ENCODE measurements around the gene KRTAP4-12. TPM values are rescaled to one million over a fixed set of nuclear protein-coding genes. Genes with fewer than 3 reads are reported as not detected.
"Not testable (repeated sequence)": the region's sequence is repeated elsewhere in the genome, so short reads cannot be mapped to it uniquely, and the experiment has no call there.

Gene KRTAP4-12
- total RNA-seq, 2 experiments from 2014 or later: not detected

GRCh38 chr17:41144846-41145245, 20.9 kb upstream of the KRTAP4-12 start:
- H3K4me3 Mint-ChIP-seq: no peak overlapping the region
- peaks cover 10% of the 10 kb centered on the region for H3K9me3 Mint-ChIP-seq
- no peak overlapping the region for H3K27ac Mint-ChIP-seq
- H3K4me1 Mint-ChIP-seq: no peaks in the 10 kb centered on the region
- no peaks in the 10 kb centered on the region for H3K36me3 Mint-ChIP-seq (ENCODE audit: low read depth)
- H3K27me3 Mint-ChIP-seq: no peaks in the 10 kb centered on the region
- ChIA-PET CTCF (no interaction called here), POLR2A (no interaction called here)
- no peak for DNase-seq

DNA sequence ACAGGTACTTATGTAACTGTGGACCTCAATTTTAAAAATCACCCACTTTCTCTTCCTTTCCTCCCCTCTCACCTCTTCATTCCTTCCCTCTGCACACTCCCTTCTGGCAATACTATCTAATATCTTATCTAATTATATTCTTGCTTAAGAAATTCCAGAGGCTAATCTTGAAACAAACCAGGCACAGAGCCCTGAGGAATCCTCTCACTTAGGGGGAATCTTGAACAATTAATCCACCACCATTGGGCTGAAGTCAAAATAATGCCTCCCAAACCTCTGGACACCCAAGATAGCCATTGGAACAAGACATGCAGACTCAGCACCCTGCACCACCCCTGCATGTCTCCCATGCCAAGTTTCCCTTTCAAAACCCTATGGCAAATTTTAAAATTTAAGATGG, 17.4 kb upstream of the KRTAP4-12 start:
- Mint-ChIP-seq H3K27me3 (peaks cover 2% of the 10 kb centered on the region), H3K4me1 (no peaks in the 10 kb centered on the region), H3K36me3 (ENCODE audit: low read depth) (peaks cover 3% of the 10 kb centered on the region), H3K9me3 (peaks cover 15% of the 10 kb centered on the region), H3K27ac (no peak overlapping the region), H3K4me3 (no peak overlapping the region)
- ChIA-PET CTCF (no interaction called here), POLR2A (no interaction called here)
- DNase-seq: no peak

- Mint-ChIP-seq H3K27me3 (peaks cover 2% of the 10 kb centered on the region), H3K9me3 (peaks cover 15% of the 10 kb centered on the region), H3K36me3 (ENCODE audit: low read depth) (peaks cover 3% of the 10 kb centered on the region), H3K4me1 (no peaks in the 10 kb centered on the region), H3K27ac (no peak within 1 kb of the TSS), H3K4me3 (no peak within 1 kb of the TSS)
- ChIA-PET CTCF (no interaction called here), POLR2A (no interaction called here)
- no peak for DNase-seq
Observed at GRCh38 chr17:41140360-41141131, 16.6 kb upstream of the KRTAP4-12 start, which contains the start of gene KRTAP4-6. Gene KRTAP4-6 (minus strand): TSS chr17:41140544. CDS start chr17:41140487, 57 bp downstream.

DNA sequence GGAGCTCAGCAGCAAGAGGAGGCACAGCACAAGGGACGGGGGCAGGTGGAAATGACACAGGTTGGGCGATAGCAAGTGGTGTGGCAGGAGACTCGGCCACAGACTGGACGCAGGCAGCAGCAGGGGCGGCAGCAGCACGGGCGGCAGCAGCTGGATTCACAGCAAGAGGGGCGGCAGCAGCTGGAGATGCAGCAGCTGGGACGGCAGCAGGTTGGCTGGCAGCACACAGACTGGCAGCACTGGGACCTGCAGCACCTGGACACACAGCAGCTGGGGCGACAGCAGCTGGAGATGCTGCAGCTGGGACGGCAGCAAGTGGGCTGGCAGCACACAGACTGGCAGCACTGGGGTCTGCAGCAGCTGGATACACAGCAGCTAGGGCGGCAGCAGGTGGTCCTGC, 15.9 kb upstream of the KRTAP4-12 start:
- CTCF ChIA-PET; H3K36me3 Mint-ChIP-seq (ENCODE audit: low read depth); POLR2A ChIA-PET; H3K27me3 Mint-ChIP-seq; DNase-seq; H3K27ac Mint-ChIP-seq; H3K4me3 Mint-ChIP-seq; H3K4me1 Mint-ChIP-seq: not testable (repeated sequence)
- H3K9me3 Mint-ChIP-seq: peaks cover 15% of the 10 kb centered on the region

DNA sequence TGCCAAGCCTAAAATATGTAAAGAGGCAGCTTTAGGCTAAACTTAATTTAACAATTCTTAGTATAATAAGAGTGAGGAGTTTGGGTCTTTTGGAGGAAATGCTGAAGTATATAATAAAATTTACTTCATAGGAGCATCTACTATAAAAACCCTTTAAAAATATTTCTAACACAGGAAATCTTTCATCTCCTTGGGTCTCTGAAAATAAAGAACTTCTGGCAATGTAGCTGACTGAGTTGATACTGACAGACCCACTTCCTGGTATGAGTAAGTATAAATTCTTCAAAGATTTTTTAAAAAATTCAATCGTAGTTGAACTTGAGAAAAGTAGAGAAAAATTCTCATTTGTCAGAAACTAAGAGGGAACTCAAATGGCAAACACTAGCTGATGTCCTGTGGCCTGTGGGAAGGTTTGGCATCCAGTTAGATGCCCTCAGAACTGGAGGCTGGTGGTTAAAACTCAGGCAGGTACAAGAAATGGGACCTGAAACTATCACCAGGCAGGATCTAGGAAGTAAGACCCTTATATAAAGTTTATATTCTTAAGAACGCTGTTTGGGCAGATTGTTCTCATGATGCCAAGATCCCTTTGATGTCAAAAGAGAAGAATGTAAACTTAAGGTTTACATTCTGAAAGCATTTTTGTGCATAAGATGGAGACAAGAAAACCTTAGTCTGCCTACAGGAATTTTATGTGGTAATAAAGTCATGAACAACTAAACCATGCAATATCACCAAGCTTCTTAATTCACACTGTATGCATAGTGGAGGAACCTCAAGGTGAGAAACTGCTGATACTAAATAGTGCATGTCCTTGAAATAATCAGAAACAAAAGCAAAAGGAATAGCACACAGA, 10.1 kb upstream of the KRTAP4-12 start:
- Mint-ChIP-seq H3K27ac (no peak overlapping the region), H3K27me3 (peaks cover 2% of the 10 kb centered on the region), H3K36me3 (ENCODE audit: low read depth) (no peaks in the 10 kb centered on the region), H3K4me1 (no peaks in the 10 kb centered on the region), H3K4me3 (no peak overlapping the region), H3K9me3 (peaks cover 2% of the 10 kb centered on the region)
- ChIA-PET POLR2A (no interaction called here), CTCF (no interaction called here)
- DNase-seq: no peak

DNA sequence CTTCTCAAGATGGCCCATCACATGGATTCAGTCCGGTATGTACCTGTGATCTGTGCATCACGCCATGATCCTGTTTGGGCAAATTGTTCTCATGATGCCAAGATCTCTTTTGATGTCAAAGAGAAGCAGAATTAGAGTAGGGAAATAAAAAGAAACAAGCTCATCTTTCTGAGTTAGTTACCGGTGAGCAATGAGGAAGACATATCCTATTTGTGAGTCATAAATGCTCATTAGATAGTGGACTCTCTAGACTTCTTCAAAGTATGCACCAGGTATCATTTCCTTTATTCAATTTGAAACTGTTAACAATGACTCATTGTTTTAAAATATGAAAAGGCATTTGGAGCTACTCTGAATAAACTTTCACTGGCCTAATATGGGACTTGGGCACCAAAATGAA, 8.0 kb upstream of the KRTAP4-12 start:
- POLR2A ChIA-PET: no interaction called here
- no peaks in the 10 kb centered on the region for H3K4me1 Mint-ChIP-seq
- CTCF ChIA-PET: no interaction called here

GRCh38 chr17:41127371-41127770, 3.4 kb upstream of the KRTAP4-12 start:
- Mint-ChIP-seq H3K4me1 (peaks cover 8% of the 10 kb centered on the region), H3K27ac (no peak overlapping the region), H3K36me3 (ENCODE audit: low read depth) (no peaks in the 10 kb centered on the region), H3K9me3 (no peaks in the 10 kb centered on the region), H3K27me3 (peaks cover 4% of the 10 kb centered on the region), H3K4me3 (no peak overlapping the region)
- CTCF ChIA-PET: no interaction called here
- no peak for DNase-seq
- POLR2A ChIA-PET: no interaction called here

More for the DNA sequence above, 8.0 kb upstream of the KRTAP4-12 start:
- H3K27me3 Mint-ChIP-seq: no peaks in the 10 kb centered on the region
- H3K9me3 Mint-ChIP-seq: no peaks in the 10 kb centered on the region
- no peak for DNase-seq
- no peak overlapping the region for H3K27ac Mint-ChIP-seq
- H3K4me3 Mint-ChIP-seq: no peak overlapping the region
- H3K36me3 Mint-ChIP-seq (ENCODE audit: low read depth): no peaks in the 10 kb centered on the region

- H3K4me1 Mint-ChIP-seq: peaks cover 8% of the 10 kb centered on the region
Observed at GRCh38 chr17:41126412-41126811, 2.4 kb upstream of the KRTAP4-12 start.

DNA sequence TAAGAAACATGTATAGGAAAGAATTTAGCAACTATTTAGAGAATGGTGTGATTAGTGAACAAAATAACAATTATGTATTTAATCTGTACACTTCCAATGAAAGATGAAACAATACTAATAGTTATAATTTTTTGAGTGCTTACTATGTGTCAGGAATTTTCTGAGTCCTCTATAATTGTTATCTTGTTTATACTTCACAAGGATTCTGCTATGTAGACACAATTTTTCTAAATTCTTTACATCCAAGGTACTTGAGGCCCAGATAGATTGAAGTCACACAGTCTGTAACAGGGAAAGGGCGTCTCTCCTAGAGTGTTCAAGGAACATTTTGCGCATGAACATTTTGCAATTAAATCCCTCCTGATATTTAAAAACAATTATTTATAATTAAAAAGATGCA, 1.1 kb upstream of the KRTAP4-12 start:
- Mint-ChIP-seq H3K27me3 (peaks cover 4% of the 10 kb centered on the region), H3K27ac (no peak overlapping the region), H3K36me3 (ENCODE audit: low read depth) (no peaks in the 10 kb centered on the region), H3K4me3 (no peak overlapping the region), H3K4me1 (peaks cover 12% of the 10 kb centered on the region), H3K9me3 (peaks cover 1% of the 10 kb centered on the region)
- ChIA-PET POLR2A (no interaction called here), CTCF (no interaction called here)
- DNase-seq: no peak

More at GRCh38 chr17:41126412-41126811, 2.4 kb upstream of the KRTAP4-12 start:
- ChIA-PET POLR2A (no interaction called here), CTCF (no interaction called here)
- Mint-ChIP-seq H3K9me3 (no peaks in the 10 kb centered on the region), H3K36me3 (ENCODE audit: low read depth) (no peaks in the 10 kb centered on the region), H3K27me3 (peaks cover 4% of the 10 kb centered on the region), H3K4me3 (no peak overlapping the region), H3K27ac (no peak overlapping the region)
- no peak for DNase-seq

- CTCF ChIA-PET, H3K27me3 Mint-ChIP-seq: not testable (repeated sequence)
Observed at GRCh38 chr17:41123292-41123990, 541 bp downstream of the KRTAP4-12 start.

DNA sequence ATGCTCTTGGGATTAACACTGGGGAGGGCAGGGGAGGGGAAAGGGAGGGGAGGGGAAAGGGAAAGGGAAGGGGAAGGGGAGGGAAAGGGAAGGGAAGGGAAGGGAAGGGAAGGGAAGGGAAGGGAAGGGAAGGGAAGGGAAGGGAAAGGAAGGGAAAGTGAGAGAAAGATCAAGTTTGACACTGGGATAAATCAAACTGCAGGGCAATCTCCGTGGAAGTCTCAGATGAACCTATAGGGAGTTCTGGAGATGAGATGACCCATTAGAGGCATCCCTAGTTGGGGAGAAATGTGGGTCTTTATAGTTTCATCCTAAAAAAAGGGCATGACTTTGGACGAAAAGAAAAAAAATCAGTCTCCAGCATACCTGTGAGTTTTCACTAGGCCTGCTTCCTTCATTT, 2.2 kb downstream of the KRTAP4-12 start:
- Mint-ChIP-seq H3K9me3 (peaks cover 1% of the 10 kb centered on the region), H3K36me3 (ENCODE audit: low read depth) (no peaks in the 10 kb centered on the region), H3K4me3 (no peak overlapping the region), H3K27me3 (peaks cover 9% of the 10 kb centered on the region), H3K27ac (no peak overlapping the region), H3K4me1 (peaks cover 12% of the 10 kb centered on the region)
- DNase-seq: no peak
- POLR2A ChIA-PET: no interaction called here
- CTCF ChIA-PET: no interaction called here

More at GRCh38 chr17:41123292-41123990, 541 bp downstream of the KRTAP4-12 start:
- POLR2A ChIA-PET; H3K27ac Mint-ChIP-seq; H3K36me3 Mint-ChIP-seq (ENCODE audit: low read depth); H3K9me3 Mint-ChIP-seq; H3K4me3 Mint-ChIP-seq; DNase-seq: not testable (repeated sequence)
- peaks cover 12% of the 10 kb centered on the region for H3K4me1 Mint-ChIP-seq

DNA sequence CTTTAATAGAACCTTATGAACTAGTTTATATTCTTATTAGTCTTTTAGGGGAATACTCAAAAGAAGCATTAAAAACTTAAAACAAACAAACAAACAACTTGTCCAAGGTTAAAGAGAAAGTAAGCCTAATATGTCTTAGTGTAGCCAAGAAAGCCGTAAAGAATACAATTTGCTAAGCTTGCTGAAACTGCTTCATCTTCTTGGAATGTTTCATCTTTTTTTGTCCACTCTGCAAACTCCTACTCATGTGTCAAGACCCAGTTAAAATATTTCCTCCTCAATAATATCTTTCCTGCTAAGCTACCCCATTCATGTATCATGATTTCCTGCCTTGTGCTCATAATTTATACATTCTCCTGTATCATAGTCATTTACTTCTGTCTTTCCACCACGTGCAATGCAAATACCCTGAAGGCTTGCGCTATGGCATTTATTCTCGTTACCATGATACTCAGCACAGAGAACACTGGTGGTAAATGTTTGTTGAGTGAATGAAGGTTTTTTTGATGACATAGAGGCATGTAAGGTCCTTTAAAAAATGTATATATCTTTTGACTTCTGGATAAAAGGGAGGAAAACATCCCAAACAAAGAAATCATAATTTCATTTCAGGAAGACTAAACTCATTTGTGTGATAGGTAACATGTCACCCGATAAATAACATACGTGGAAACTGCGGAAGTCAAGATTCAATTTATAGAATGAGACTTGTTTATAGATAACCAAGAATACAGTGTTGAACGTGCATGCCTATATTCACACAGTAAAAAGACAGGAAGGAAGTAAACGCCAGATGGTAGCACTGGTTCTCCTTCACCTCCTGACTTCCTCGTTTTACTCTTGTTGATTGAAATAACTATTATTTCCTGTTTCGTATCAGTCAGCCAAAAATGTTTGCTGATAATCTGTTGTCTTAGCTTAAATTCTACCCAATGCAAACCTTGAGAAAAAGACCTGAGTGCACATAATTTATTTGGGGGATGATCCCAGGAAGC, 4.0 kb downstream of the KRTAP4-12 start:
- H3K4me3 Mint-ChIP-seq; H3K27ac Mint-ChIP-seq; CTCF ChIA-PET; H3K4me1 Mint-ChIP-seq; H3K9me3 Mint-ChIP-seq; DNase-seq; H3K36me3 Mint-ChIP-seq (ENCODE audit: low read depth); POLR2A ChIA-PET: not testable (repeated sequence)
- peaks cover 14% of the 10 kb centered on the region for H3K27me3 Mint-ChIP-seq
